GM23338 (cell line): ENCODE measurements around the gene NIPAL1. TPM values are rescaled to one million over a fixed set of nuclear protein-coding genes. Genes with fewer than 3 reads are reported as not detected.

Source experiments
- ATAC-seq: fragments of 200-7000 bp; cut with Tn5 transposase; 3 replicates; pipeline ENCODE4 v1.9.1; 2020
- DNase-seq: peaks from one replicate; pipeline ENCODE4 v3.0.0-alpha.2; 2015; ENCODE audit warnings: low spot score
- H2AFZ ChIP-seq: fragments of 200-600 bp; sonication (generic); 2 replicates; pipeline ENCODE4 v1.8.0; 2016; ENCODE audit warnings: antibody characterized with exemption, mild to moderate bottlenecking, moderate library complexity
- H3F3A ChIP-seq: fragments of 200-600 bp; sonication (generic); replicated peaks from 2 replicates; pipeline ENCODE4 v1.8.0; 2017; ENCODE audit warnings: antibody characterized with exemption, mixed run types, low read depth
- H3K27ac ChIP-seq: fragments of 200-600 bp; sonication (generic); 2 replicates; pipeline ENCODE4 v1.6.1; 2016; ENCODE audit warnings: low read depth
- H3K27me3 ChIP-seq: fragments of 200-600 bp; sonication (generic); 2 replicates; pipeline ENCODE4 v1.8.0; 2016; ENCODE audit warnings: mild to moderate bottlenecking, mixed run types, moderate library complexity; ENCODE audit not compliant: insufficient read depth
- H3K36me3 ChIP-seq: fragments of 200-600 bp; sonication (generic); 2 replicates; pipeline ENCODE4 v1.8.0; 2016; ENCODE audit warnings: mild to moderate bottlenecking; ENCODE audit not compliant: insufficient read depth
- H3K4me1 ChIP-seq: fragments of 200-600 bp; sonication (generic); 2 replicates; pipeline ENCODE4 v1.8.0; 2016; ENCODE audit warnings: mild to moderate bottlenecking, moderate library complexity; ENCODE audit not compliant: insufficient read depth
- H3K4me2 ChIP-seq: fragments of 200-600 bp; sonication (generic); 2 replicates; pipeline ENCODE4 v1.7.1; 2017; ENCODE audit warnings: mixed run types
- H3K4me3 ChIP-seq: fragments of 200-600 bp; sonication (generic); 2 replicates; pipeline ENCODE4 v1.6.1; 2016; ENCODE audit warnings: mixed run types
- H3K79me2 ChIP-seq: fragments of 200-600 bp; sonication (generic); replicated peaks from 2 replicates; pipeline ENCODE4 v1.8.0; 2017; ENCODE audit warnings: mild to moderate bottlenecking; ENCODE audit not compliant: insufficient read depth
- H3K9me2 ChIP-seq: fragments of 200-600 bp; sonication (generic); 2 replicates; pipeline ENCODE4 v1.8.0; 2017; ENCODE audit not compliant: insufficient read depth
- H4K20me1 ChIP-seq: fragments of 200-600 bp; sonication (generic); replicated peaks from 2 replicates; pipeline ENCODE4 v1.8.0; 2017; ENCODE audit warnings: mild to moderate bottlenecking; ENCODE audit not compliant: insufficient read depth
- H3K27ac Mint-ChIP-seq: 2 replicates; pipeline ENCODE4 v1.8.0; 2020; ENCODE audit warnings: inconsistent platforms, mild to moderate bottlenecking, moderate library complexity, mixed read lengths
- H3K27me3 Mint-ChIP-seq: 3 replicates; pipeline ENCODE4 v1.8.0; 2022; ENCODE audit warnings: low read depth, mild to moderate bottlenecking, moderate library complexity, mixed read lengths, inconsistent platforms; ENCODE audit not compliant: insufficient read depth, poor library complexity
- H3K36me3 Mint-ChIP-seq: 3 replicates; pipeline ENCODE4 v1.8.0; 2021; ENCODE audit warnings: low read depth, mild to moderate bottlenecking, inconsistent platforms, moderate library complexity, mixed read lengths
- H3K4me1 Mint-ChIP-seq: 3 replicates; pipeline ENCODE4 v1.8.0; 2020; ENCODE audit warnings: mild to moderate bottlenecking, inconsistent platforms, mixed read lengths
- H3K4me3 Mint-ChIP-seq: 3 replicates; pipeline ENCODE4 v1.8.0; 2021; ENCODE audit warnings: moderate library complexity, mild to moderate bottlenecking, inconsistent platforms, mixed read lengths
- H3K9me3 Mint-ChIP-seq: 3 replicates; pipeline ENCODE4 v1.8.0; 2020; ENCODE audit warnings: moderate library complexity, mild to moderate bottlenecking, inconsistent platforms, mixed read lengths
- ETS1 ChIP-seq: IDR thresholded peaks from 2 replicates; pipeline ENCODE4 v1.6.1; 2016; ENCODE audit warnings: antibody characterized with exemption
- JUNB ChIP-seq: IDR thresholded peaks from one replicate; pipeline ENCODE4 v1.6.1; 2016; ENCODE audit warnings: antibody characterized with exemption; ENCODE audit not compliant: unreplicated experiment
- POLR2AphosphoS5 ChIP-seq: IDR thresholded peaks from 2 replicates; pipeline ENCODE4 v1.6.1; 2016; ENCODE audit warnings: antibody characterized with exemption, low read depth
- ZNF114 ChIP-seq: fragments of 250-450 bp; sonication (Bioruptor Pico); IDR thresholded peaks from 2 replicates; pipeline ENCODE4 v1.5.0; 2020; ENCODE audit warnings: mild to moderate bottlenecking, moderate library complexity
- ZNF331 ChIP-seq: fragments of 250-450 bp; sonication (Bioruptor Pico); IDR thresholded peaks from 2 replicates; pipeline ENCODE4 v1.5.0; 2020; ENCODE audit warnings: low read depth, mild to moderate bottlenecking, moderate library complexity
- ZNF462 ChIP-seq: fragments of 250-450 bp; sonication (Bioruptor Pico); IDR thresholded peaks from 2 replicates; pipeline ENCODE4 v1.5.0; 2020; ENCODE audit warnings: mild to moderate bottlenecking, moderate library complexity
- polyA plus RNA-seq: library from polyadenylated mRNA; unstranded; fragments of >200 nt; fragmentation: Nextera tagmentation; extraction: Ambion mirVana; gene quantifications from 2 replicates; pipeline ENCODE4 v1.2.1, GENCODE V29; 2016
- total RNA-seq: library from RNA; depleted of rRNA; stranded (reverse); fragments of >200 nt; shearing (Covaris generic); gene quantifications from 2 replicates; pipeline ENCODE4 v1.2.3, GENCODE V29; 2014

NIPAL1 gene
- total and polyA plus RNA-seq, 2 experiments from 2014 or later = 5.3 to 8.2 TPM

GRCh38 chr4:48005781-48006180 lies 10.8 kb upstream of the NIPAL1 start (continued):
- TF ChIP-seq ETS1 (no peak), ZNF462 (CRISPR knock-in tag) (no peak), ZNF114 (CRISPR knock-in tag) (no peak)

DNA sequence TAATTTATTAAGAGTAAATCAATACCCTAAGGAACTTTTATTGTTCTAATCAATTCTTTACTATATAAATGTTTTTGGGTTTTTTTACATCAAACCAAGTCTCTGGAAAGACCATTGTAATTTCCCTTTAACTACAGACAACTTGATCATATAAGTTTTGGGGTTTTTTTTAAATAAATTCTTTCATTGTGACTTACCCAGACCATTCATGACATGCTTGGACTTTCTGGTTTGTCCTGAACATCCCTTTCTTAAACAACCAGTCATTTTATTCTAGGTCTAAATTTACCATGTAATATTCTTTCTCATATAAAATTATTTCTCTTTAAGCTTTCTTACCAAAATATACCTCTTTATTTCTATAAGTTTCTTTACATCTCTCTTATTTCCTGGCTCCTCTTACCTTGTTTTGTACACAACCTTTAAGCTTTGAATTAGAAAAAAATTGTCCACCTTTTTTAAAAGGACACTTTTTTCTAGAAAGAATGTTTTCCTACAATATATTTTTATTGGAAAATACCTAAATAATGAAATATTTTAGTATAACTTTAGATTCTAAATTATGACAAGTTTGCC lies 8.5 kb upstream of the NIPAL1 start:
- H4K20me1 ChIP-seq = no peaks in the 10 kb centered on the region
- no peak overlapping the region for H3K4me3 Mint-ChIP-seq
- no peak overlapping the region for H3K4me3 ChIP-seq
- H3K4me2 ChIP-seq = no peak overlapping the region
- TF ChIP-seq ETS1 = no peak
- no peak for TF ChIP-seq ZNF462 (CRISPR knock-in tag)
- TF ChIP-seq ZNF331 (CRISPR knock-in tag) = no peak
- TF ChIP-seq POLR2AphosphoS5 = no peak
- TF ChIP-seq JUNB = no peak
- no peak for TF ChIP-seq ZNF114 (CRISPR knock-in tag)
- H3F3A ChIP-seq = no peaks in the 10 kb centered on the region
- peaks cover 16% of the 10 kb centered on the region; the same call in 1 of the 2 replicates for H3K4me1 ChIP-seq
- no peak overlapping the region for H3K27ac ChIP-seq
- H3K27me3 Mint-ChIP-seq = peaks cover 5% of the 10 kb centered on the region
- no peak overlapping the region for H3K27ac Mint-ChIP-seq
- no peaks in the 10 kb centered on the region for H3K27me3 ChIP-seq
- H3K9me3 Mint-ChIP-seq = peaks cover 81% of the 10 kb centered on the region
- H3K36me3 ChIP-seq = peaks cover 56% of the 10 kb centered on the region
- no peaks in the 10 kb centered on the region for H3K79me2 ChIP-seq
- DNase-seq = peak; percentile 76
- H3K36me3 Mint-ChIP-seq = peaks cover 75% of the 10 kb centered on the region
- no peak for ATAC-seq
- no peaks in the 10 kb centered on the region for H3K9me2 ChIP-seq
- peaks cover 11% of the 10 kb centered on the region for H3K4me1 Mint-ChIP-seq
- no peak overlapping the region for H2AFZ ChIP-seq
